Mammary epithelial cell (primary cell): ENCODE data around the gene CACNA1D.
"Not testable (repeated sequence)": the region's sequence is repeated elsewhere in the genome, so short reads cannot be mapped to it uniquely, and the experiment has no call there.

Experiments used
- EZH2 ChIP-seq: IDR thresholded peaks from 2 replicates; pipeline ENCODE4 v1.6.1; 2012; ENCODE audit warnings: low read length, inconsistent platforms, borderline replicate concordance
- TF ChIP-seq, protein P1 (sequence below), 2 donors: IDR thresholded peaks in 1 of 2; conservative IDR thresholded peaks in 1 of 2; 2 replicates each; pipeline ENCODE4 v1.5.1; 2011 to 2012; ENCODE audit warnings: inconsistent platforms in 2 of 2, low read length in 2 of 2, mild to moderate bottlenecking in 2 of 2, control low read depth in 1 of 2, low read depth in 1 of 2; ENCODE audit not compliant: insufficient read depth in 1 of 2; ENCODE audit errors: extremely low read depth in 1 of 2

DNA sequence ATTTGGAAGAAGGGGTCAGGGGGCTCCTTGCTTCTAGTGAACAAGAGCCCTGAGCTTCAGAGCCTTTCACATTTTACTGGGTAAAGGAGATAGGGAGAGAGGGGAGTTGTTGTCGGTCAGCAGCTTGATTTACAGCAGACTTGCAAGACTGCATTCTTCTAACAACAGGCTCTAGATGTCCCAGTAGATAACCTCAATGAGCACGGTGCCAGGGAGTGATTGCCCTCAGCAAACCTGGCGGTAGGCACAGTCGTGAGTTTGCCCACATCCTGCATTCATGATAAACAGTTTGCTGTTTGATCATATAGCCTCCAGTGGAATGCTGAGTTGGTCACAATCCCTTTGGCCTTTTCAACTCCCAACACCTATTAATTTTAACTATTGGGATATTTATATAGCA, 170.4 kb downstream of the CACNA1D start:
- not testable (repeated sequence) for TF ChIP-seq EZH2
- TF ChIP-seq, protein P1, sequence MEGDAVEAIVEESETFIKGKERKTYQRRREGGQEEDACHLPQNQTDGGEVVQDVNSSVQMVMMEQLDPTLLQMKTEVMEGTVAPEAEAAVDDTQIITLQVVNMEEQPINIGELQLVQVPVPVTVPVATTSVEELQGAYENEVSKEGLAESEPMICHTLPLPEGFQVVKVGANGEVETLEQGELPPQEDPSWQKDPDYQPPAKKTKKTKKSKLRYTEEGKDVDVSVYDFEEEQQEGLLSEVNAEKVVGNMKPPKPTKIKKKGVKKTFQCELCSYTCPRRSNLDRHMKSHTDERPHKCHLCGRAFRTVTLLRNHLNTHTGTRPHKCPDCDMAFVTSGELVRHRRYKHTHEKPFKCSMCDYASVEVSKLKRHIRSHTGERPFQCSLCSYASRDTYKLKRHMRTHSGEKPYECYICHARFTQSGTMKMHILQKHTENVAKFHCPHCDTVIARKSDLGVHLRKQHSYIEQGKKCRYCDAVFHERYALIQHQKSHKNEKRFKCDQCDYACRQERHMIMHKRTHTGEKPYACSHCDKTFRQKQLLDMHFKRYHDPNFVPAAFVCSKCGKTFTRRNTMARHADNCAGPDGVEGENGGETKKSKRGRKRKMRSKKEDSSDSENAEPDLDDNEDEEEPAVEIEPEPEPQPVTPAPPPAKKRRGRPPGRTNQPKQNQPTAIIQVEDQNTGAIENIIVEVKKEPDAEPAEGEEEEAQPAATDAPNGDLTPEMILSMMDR (conservative IDR thresholded peaks at IDR 0.05 in 1 of 2, IDR thresholded peaks at IDR 0.05 in 1 of 2; ENCODE audit: extremely low read depth in 1 of 2, insufficient read depth in 1 of 2, low read depth in 1 of 2, low read length in 2 of 2): not testable (repeated sequence)
